ENCODE data around the gene TPO. TPM values are rescaled to one million over a fixed set of nuclear protein-coding genes. Genes with fewer than 3 reads are reported as not detected.

The TPO gene
- polyA plus RNA-seq, 3 donors: not detected

DNA sequence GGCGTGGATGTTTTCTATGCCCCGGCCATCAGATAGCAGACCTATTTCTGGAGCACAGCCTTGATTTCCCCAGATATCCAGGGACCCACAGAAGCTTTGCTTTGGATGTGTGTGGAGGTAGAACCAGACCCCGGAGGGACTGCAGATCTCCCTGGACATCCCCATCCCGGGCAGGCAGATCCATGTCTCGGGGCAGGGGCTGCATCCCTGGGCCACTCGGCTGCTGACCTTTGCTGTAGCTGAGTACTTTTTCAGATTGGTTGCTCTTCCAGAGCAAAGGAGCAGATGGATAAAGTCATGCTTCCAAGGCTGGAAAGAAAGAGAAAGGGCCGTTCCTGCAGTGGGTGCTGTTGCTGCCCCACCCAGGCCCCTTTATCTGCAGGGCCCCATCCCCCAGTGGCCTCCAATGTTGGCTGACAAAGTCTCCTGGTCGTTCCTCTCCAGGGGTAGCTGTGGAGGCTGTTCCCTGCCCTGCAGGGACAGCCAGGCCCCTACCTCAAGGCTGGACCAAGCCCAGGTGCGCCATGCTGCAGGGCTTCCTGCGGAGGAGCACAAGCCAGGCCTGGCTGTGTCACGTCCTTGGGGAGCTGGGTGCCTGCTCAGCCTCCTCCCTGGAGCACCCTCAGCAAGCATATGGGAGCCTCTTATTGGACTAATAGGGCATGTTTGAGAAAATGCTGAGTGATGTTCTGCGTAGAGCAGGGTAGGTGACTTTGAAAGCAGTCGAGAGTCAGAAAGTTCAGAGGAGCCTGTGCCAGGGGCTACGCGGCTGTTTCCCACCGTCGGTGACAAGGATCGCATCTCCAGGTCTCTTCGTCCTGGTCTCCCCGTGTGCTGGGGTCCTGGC is 68.4 kb downstream of the TPO start:
- Histone ChIP-seq H3K4me1 (ENCODE audit: control insufficient read depth in 1 of 2, insufficient read depth in 2 of 2, low read length in 2 of 2) (no peaks in the 10 kb centered on the region), H2AFZ (ENCODE audit: insufficient read depth, low read depth, low read length, poor library complexity, severe bottlenecking) (no peak overlapping the region), H3K9me3 (replicated peaks in 1 of 2; ENCODE audit: control insufficient read depth in 1 of 2, insufficient read depth in 1 of 2, low read length in 2 of 2) (peaks cover 0 to 8% of the 10 kb centered on the region in 2 donors), H3K9ac (ENCODE audit: insufficient read depth, low read length, poor library complexity, severe bottlenecking) (no peak overlapping the region), H3K36me3 (replicated peaks in 1 of 2; ENCODE audit: control insufficient read depth in 1 of 2, insufficient read depth in 2 of 2, low read length in 2 of 2) (no peaks in the 10 kb centered on the region), H3K4me2 (replicated peaks; ENCODE audit: extremely low read depth, low read length, poor library complexity, severe bottlenecking) (no peak overlapping the region), H3K4me3 (replicated peaks in 1 of 3; ENCODE audit: low read depth in 2 of 3, low read length in 3 of 3) (no peak overlapping the region), H3K79me2 (ENCODE audit: insufficient read depth, low read length) (no peaks in the 10 kb centered on the region), H3K27me3 (ENCODE audit: control insufficient read depth in 2 of 2, insufficient read depth in 2 of 2, low read length in 2 of 2) (no peaks in the 10 kb centered on the region), H4K20me1 (ENCODE audit: insufficient read depth, low read length) (no peaks in the 10 kb centered on the region), H3K27ac (ENCODE audit: low read depth in 1 of 2, low read length in 2 of 2) (no peak overlapping the region)
- no peaks in the 10 kb centered on the region for H3K4me1 Mint-ChIP-seq
- H3K9me3 Mint-ChIP-seq: peaks cover 0 to 4% (median 0%) of the 10 kb centered on the region in 7 donors
- WGBS (ENCODE audit: insufficient coverage): 95% methylated on average over 15 of the region's 20 CpGs
- no peaks in the 10 kb centered on the region for H3K27me3 Mint-ChIP-seq (ENCODE audit: low read depth in 3 of 3)
- no peak overlapping the region for H3K4me3 Mint-ChIP-seq
- intact Hi-C loops (cut with micrococcal nuclease): no loop called here
- no peaks in the 10 kb centered on the region for H3K36me3 Mint-ChIP-seq
- DNase-seq: no peak
- no peak overlapping the region for H3K27ac Mint-ChIP-seq
- TF ChIP-seq, protein P1, sequence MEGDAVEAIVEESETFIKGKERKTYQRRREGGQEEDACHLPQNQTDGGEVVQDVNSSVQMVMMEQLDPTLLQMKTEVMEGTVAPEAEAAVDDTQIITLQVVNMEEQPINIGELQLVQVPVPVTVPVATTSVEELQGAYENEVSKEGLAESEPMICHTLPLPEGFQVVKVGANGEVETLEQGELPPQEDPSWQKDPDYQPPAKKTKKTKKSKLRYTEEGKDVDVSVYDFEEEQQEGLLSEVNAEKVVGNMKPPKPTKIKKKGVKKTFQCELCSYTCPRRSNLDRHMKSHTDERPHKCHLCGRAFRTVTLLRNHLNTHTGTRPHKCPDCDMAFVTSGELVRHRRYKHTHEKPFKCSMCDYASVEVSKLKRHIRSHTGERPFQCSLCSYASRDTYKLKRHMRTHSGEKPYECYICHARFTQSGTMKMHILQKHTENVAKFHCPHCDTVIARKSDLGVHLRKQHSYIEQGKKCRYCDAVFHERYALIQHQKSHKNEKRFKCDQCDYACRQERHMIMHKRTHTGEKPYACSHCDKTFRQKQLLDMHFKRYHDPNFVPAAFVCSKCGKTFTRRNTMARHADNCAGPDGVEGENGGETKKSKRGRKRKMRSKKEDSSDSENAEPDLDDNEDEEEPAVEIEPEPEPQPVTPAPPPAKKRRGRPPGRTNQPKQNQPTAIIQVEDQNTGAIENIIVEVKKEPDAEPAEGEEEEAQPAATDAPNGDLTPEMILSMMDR (IDR thresholded peaks at IDR 0.05): no peak

GRCh38 chr2:1482253-1482675 is 69.0 kb downstream of the TPO start:
- Mint-ChIP-seq H3K4me1 (no peaks in the 10 kb centered on the region), H3K4me3 (no peak overlapping the region), H3K9me3 (peaks cover 0 to 7% (median 0%) of the 10 kb centered on the region in 7 donors), H3K27ac (no peak overlapping the region), H3K27me3 (ENCODE audit: low read depth in 3 of 3) (no peaks in the 10 kb centered on the region), H3K36me3 (no peaks in the 10 kb centered on the region)
- Histone ChIP-seq H3K27me3 (ENCODE audit: control insufficient read depth in 2 of 2, insufficient read depth in 2 of 2, low read length in 2 of 2) (no peaks in the 10 kb centered on the region), H4K20me1 (ENCODE audit: insufficient read depth, low read length) (no peaks in the 10 kb centered on the region), H3K9me3 (replicated peaks in 1 of 2; ENCODE audit: control insufficient read depth in 1 of 2, insufficient read depth in 1 of 2, low read length in 2 of 2) (peaks cover 0 to 4% of the 10 kb centered on the region in 2 donors), H3K4me1 (ENCODE audit: control insufficient read depth in 1 of 2, insufficient read depth in 2 of 2, low read length in 2 of 2) (no peaks in the 10 kb centered on the region), H3K79me2 (ENCODE audit: insufficient read depth, low read length) (no peaks in the 10 kb centered on the region), H3K9ac (ENCODE audit: insufficient read depth, low read length, poor library complexity, severe bottlenecking) (no peak overlapping the region), H2AFZ (ENCODE audit: insufficient read depth, low read depth, low read length, poor library complexity, severe bottlenecking) (no peak overlapping the region), H3K27ac (ENCODE audit: low read depth in 1 of 2, low read length in 2 of 2) (no peak overlapping the region), H3K4me3 (replicated peaks in 1 of 3; ENCODE audit: low read depth in 2 of 3, low read length in 3 of 3) (no peak overlapping the region), H3K36me3 (replicated peaks in 1 of 2; ENCODE audit: control insufficient read depth in 1 of 2, insufficient read depth in 2 of 2, low read length in 2 of 2) (no peaks in the 10 kb centered on the region), H3K4me2 (replicated peaks; ENCODE audit: extremely low read depth, low read length, poor library complexity, severe bottlenecking) (no peak overlapping the region)
- intact Hi-C loops (cut with micrococcal nuclease): no loop called here
- TF ChIP-seq, protein P1 (IDR thresholded peaks at IDR 0.05): no peak
- DNase-seq: no peak
- WGBS (ENCODE audit: insufficient coverage): 98% methylated on average over 9 of the region's 9 CpGs

Measured in CD14-positive monocyte (primary cell).